PC-3 (cell line): Measurements from ENCODE around the gene RAET1E. TPM values are rescaled to one million over a fixed set of nuclear protein-coding genes. Genes with fewer than 3 reads are reported as not detected.
A peak's percentile ranks its signal among the peaks of the same experiment; 100 is the strongest.

ENCODE experiments used
- ATAC-seq: fragments of 200-7000 bp; cut with Tn5 transposase; 2 replicates; pipeline ENCODE4 v1.9.1; 2020; ENCODE audit warnings: mild to moderate bottlenecking, moderate library complexity
- BruUV-seq: library from RNA; stranded (reverse); fragments of 400-500 nt; replicated peaks from 2 replicates; lab custom pipeline; 2021; lab: Mats Ljungman, UMichigan
- CTCF ChIA-PET: fragments of 300-600 bp; sonication (Branson Sonifier 250); formaldehyde crosslinking; loops from one replicate; lab custom pipeline; 2022; ENCODE audit warnings: antibody characterized with exemption; lab: Charles Lee
- POLR2A ChIA-PET: fragments of 300-600 bp; sonication (Branson Sonifier 250); formaldehyde crosslinking; loops from one replicate; lab custom pipeline; 2022; ENCODE audit warnings: antibody characterized with exemption; ENCODE audit not compliant: unreplicated experiment; lab: Charles Lee
- DNase-seq: peaks from one replicate; pipeline ENCODE4 v3.0.0-alpha.2; 2015
- H2AFZ ChIP-seq: fragments of 300-600 bp; sonication (generic); 2 replicates; pipeline ENCODE4 v1.6.0; 2016; ENCODE audit warnings: antibody characterized with exemption, low read length
- H3F3A ChIP-seq: fragments of 300-600 bp; sonication (generic); one replicate; pipeline ENCODE4 v1.6.0; 2017; ENCODE audit warnings: antibody characterized with exemption, low read length, control low read depth, mild to moderate bottlenecking; ENCODE audit not compliant: unreplicated experiment
- H3K27ac ChIP-seq: fragments of 300-600 bp; sonication (generic); 2 replicates; pipeline ENCODE4 v1.5.1; 2016; ENCODE audit warnings: mild to moderate bottlenecking, low read length
- H3K27me3 ChIP-seq: fragments of 300-600 bp; sonication (generic); 2 replicates; pipeline ENCODE4 v1.6.1; 2016; ENCODE audit warnings: low read length, mixed read lengths
- H3K36me3 ChIP-seq: fragments of 300-600 bp; sonication (generic); 2 replicates; pipeline ENCODE4 v1.6.1; 2016; ENCODE audit warnings: low read depth, mixed run types, low read length, mixed read lengths
- H3K4me1 ChIP-seq: fragments of 300-600 bp; sonication (generic); 2 replicates; pipeline ENCODE4 v1.5.1; 2016; ENCODE audit warnings: low read length; ENCODE audit not compliant: insufficient read depth
- H3K4me2 ChIP-seq: fragments of 300-600 bp; sonication (generic); 2 replicates; pipeline ENCODE4 v1.6.0; 2016; ENCODE audit warnings: low read length
- H3K4me3 ChIP-seq: fragments of 300-600 bp; sonication (generic); 2 replicates; pipeline ENCODE4 v1.5.1; 2016; ENCODE audit warnings: mild to moderate bottlenecking, low read length, mixed read lengths
- H3K79me2 ChIP-seq: fragments of 300-600 bp; sonication (generic); 2 replicates; pipeline ENCODE4 v1.6.1; 2017; ENCODE audit warnings: low read length, mixed read lengths
- H3K9ac ChIP-seq: fragments of 300-600 bp; sonication (generic); 2 replicates; pipeline ENCODE4 v1.6.0; 2016; ENCODE audit warnings: mild to moderate bottlenecking, low read length
- H3K9me2 ChIP-seq: fragments of 300-600 bp; sonication (generic); replicated peaks from 2 replicates; pipeline ENCODE4 v1.6.1; 2016; ENCODE audit warnings: mixed run types, low read length, mixed read lengths
- H3K9me3 ChIP-seq: fragments of 300-600 bp; sonication (generic); 2 replicates; pipeline ENCODE4 v1.6.1; 2016; ENCODE audit warnings: low read length, mixed read lengths
- H4K20me1 ChIP-seq: fragments of 300-600 bp; sonication (generic); 2 replicates; pipeline ENCODE4 v1.6.1; 2016; ENCODE audit warnings: low read length, mixed read lengths
- CTCF ChIP-seq: fragments of 300-600 bp; sonication (generic); conservative IDR thresholded peaks from 2 replicates; pipeline ENCODE4 v1.5.1; 2017; ENCODE audit warnings: antibody characterized with exemption, low read depth, mild to moderate bottlenecking, low read length
- EZH2 ChIP-seq: fragments of 300-600 bp; sonication (generic); IDR thresholded peaks from one replicate; pipeline ENCODE4 v1.6.1; 2017; ENCODE audit warnings: antibody characterized with exemption, mild to moderate bottlenecking, low read length; ENCODE audit not compliant: unreplicated experiment
- EZH2phosphoT487 ChIP-seq: fragments of 300-600 bp; sonication (generic); IDR thresholded peaks from 2 replicates; pipeline ENCODE4 v1.6.1; 2018; ENCODE audit warnings: mild to moderate bottlenecking, antibody characterized with exemption, low read length, borderline replicate concordance
- intact Hi-C: fragments of 100-400 bp; cut with micrococcal nuclease; formaldehyde crosslinking; loops from 2 replicates; pipeline ENCODE4 v1.9.0; 2023
- total RNA-seq: library from RNA; depleted of rRNA; stranded (reverse); fragments of >200 nt; gene quantifications from 2 replicates; pipeline ENCODE4 v1.2.3, GENCODE V29; 2014

Gene RAET1E
- total RNA-seq, 1 experiment from 2014 or later: 0.40 TPM

GRCh38 chr6:149942461-149942829, 44.5 kb upstream of the RAET1E start:
- H3F3A ChIP-seq: no peaks in the 10 kb centered on the region
- peak overlapping the region; percentile 83 for H2AFZ ChIP-seq
- peak overlapping the region; percentile 83 for H3K4me3 ChIP-seq
- ATAC-seq (no peak), DNase-seq (no peak)
- H3K27me3 ChIP-seq: no peaks in the 10 kb centered on the region
- H3K9me3 ChIP-seq: no peaks in the 10 kb centered on the region
- H3K4me1 ChIP-seq: peaks cover 7% of the 10 kb centered on the region; the same call in 1 of the 2 replicates
- BruUV-seq: no TSS peak
- peak overlapping the region; percentile 68 for H3K9ac ChIP-seq
- no peaks in the 10 kb centered on the region for H3K9me2 ChIP-seq
- H3K27ac ChIP-seq: no peak overlapping the region
- no peak for TF ChIP-seq CTCF
- TF ChIP-seq EZH2phosphoT487: no peak
- no peak for TF ChIP-seq EZH2
- intact Hi-C loops: no loop called here
- CTCF ChIA-PET: no interaction called here
- no peaks in the 10 kb centered on the region for H3K36me3 ChIP-seq
- POLR2A ChIA-PET: no interaction called here
- H3K4me2 ChIP-seq: peak overlapping the region; percentile 85
- H3K79me2 ChIP-seq: no peaks in the 10 kb centered on the region
- H4K20me1 ChIP-seq: no peaks in the 10 kb centered on the region

- Histone ChIP-seq H2AFZ (peak within 1 kb of the TSS; percentile 83), H4K20me1 (no peaks in the 10 kb centered on the region), H3K79me2 (no peaks in the 10 kb centered on the region), H3K9ac (peak within 1 kb of the TSS; percentile 68), H3K27ac (no peak within 1 kb of the TSS), H3K4me2 (peak within 1 kb of the TSS; percentile 85), H3F3A (no peaks in the 10 kb centered on the region), H3K4me3 (peak within 1 kb of the TSS; percentile 83), H3K4me1 (peaks cover 7% of the 10 kb centered on the region; the same call in 1 of the 2 replicates), H3K9me2 (no peaks in the 10 kb centered on the region), H3K27me3 (no peaks in the 10 kb centered on the region), H3K36me3 (no peaks in the 10 kb centered on the region), H3K9me3 (no peaks in the 10 kb centered on the region)
- DNase-seq: peak; percentile 92
- intact Hi-C loops: no loop called here
- BruUV-seq: TSS peak; percentile 53
- ATAC-seq: peak; percentile 88
- ChIA-PET POLR2A (no interaction called here), CTCF (no interaction called here)
- no peak for TF ChIP-seq CTCF
- no peak for TF ChIP-seq EZH2phosphoT487
- TF ChIP-seq EZH2: no peak
These were observed 43.9 kb upstream of the RAET1E start, which contains the start of gene ULBP2 for GRCh38 chr6:149941583-149942460. ULBP2 (plus strand) TSS chr6:149942014; CDS start chr6:149942073, 59 bp downstream.

GRCh38 chr6:149940672-149940982, 42.7 kb upstream of the RAET1E start:
- Histone ChIP-seq H3K27me3 (no peaks in the 10 kb centered on the region), H3K9me3 (no peaks in the 10 kb centered on the region), H3K36me3 (no peaks in the 10 kb centered on the region), H4K20me1 (no peaks in the 10 kb centered on the region), H3K4me1 (peaks cover 7% of the 10 kb centered on the region; the same call in 1 of the 2 replicates), H2AFZ (no peak overlapping the region), H3K27ac (no peak overlapping the region), H3K79me2 (no peaks in the 10 kb centered on the region), H3K9me2 (no peaks in the 10 kb centered on the region), H3K4me3 (no peak overlapping the region), H3F3A (no peaks in the 10 kb centered on the region), H3K4me2 (no peak overlapping the region), H3K9ac (no peak overlapping the region)
- ChIA-PET POLR2A (no interaction called here), CTCF (no interaction called here)
- TF ChIP-seq CTCF: no peak
- TF ChIP-seq EZH2: no peak
- no peak for TF ChIP-seq EZH2phosphoT487
- DNase-seq: no peak
- BruUV-seq: no TSS peak
- intact Hi-C loops: no loop called here
- no peak for ATAC-seq
